ENCODE measurements around the gene RGS10.

DNA sequence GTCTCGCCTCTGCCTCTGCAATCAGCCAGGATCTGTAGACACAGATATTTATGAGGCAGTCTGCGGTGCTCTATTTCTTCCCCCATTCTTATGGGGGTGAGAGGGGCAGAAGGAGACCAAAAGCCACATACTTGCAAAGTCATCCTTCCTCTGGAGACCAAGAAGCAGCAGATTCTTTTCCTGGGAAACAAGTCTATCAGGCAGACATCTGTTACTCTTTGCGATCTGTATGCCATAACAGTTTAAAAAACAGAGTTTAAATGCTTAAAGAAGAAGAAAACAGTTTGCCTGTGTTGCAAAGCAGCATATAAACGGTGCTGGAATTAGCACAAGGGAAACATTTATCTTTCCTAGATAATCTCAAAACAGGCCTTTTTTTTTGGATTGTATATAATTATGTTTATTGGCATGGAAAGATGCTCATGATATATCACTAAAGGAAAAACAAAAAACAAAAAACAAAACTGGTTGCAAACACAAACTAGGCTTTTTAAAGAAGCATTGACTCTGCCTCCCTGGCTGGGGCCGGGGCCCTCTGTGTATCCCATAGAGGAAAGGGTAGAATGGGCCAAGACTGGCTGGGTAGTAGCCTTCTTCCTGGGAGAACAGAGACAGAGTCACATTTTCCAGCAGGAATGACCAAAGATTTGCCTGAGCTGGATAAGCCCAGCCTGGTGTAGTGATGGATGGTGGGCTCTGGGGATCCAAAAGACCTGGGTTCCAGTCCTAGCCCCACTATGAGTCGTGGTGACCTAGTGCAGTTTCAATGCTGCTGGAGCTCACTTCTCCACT, 50.4 kb downstream of the RGS10 start:
- TF ChIP-seq, protein P1, sequence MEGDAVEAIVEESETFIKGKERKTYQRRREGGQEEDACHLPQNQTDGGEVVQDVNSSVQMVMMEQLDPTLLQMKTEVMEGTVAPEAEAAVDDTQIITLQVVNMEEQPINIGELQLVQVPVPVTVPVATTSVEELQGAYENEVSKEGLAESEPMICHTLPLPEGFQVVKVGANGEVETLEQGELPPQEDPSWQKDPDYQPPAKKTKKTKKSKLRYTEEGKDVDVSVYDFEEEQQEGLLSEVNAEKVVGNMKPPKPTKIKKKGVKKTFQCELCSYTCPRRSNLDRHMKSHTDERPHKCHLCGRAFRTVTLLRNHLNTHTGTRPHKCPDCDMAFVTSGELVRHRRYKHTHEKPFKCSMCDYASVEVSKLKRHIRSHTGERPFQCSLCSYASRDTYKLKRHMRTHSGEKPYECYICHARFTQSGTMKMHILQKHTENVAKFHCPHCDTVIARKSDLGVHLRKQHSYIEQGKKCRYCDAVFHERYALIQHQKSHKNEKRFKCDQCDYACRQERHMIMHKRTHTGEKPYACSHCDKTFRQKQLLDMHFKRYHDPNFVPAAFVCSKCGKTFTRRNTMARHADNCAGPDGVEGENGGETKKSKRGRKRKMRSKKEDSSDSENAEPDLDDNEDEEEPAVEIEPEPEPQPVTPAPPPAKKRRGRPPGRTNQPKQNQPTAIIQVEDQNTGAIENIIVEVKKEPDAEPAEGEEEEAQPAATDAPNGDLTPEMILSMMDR (IDR thresholded peaks at IDR 0.05), result no peak
- TF ChIP-seq POLR2A (IDR thresholded peaks at IDR 0.05), result no peak
- no peak for TF ChIP-seq EP300 (IDR thresholded peaks at IDR 0.05)

All from sigmoid colon (tissue), 4 donors.